CD4-positive, alpha-beta T cell (primary cell): ENCODE data around the gene NUP50. TPM values are rescaled to one million over a fixed set of nuclear protein-coding genes. Genes with fewer than 3 reads are reported as not detected.

Experiments used
- ATAC-seq: fragments of 200-7000 bp; cut with Tn5 transposase; one replicate; pipeline ENCODE4 v1.10.0; 2022; ENCODE audit warnings: mild to moderate bottlenecking; ENCODE audit not compliant: poor library complexity
- CTCF ChIA-PET: fragments of 350-600 bp; sonication (Branson Sonifier 250); formaldehyde crosslinking; loops from one replicate; lab custom pipeline; 2021; ENCODE audit warnings: antibody characterized with exemption, inconsistent platforms; lab: Charles Lee
- POLR2A ChIA-PET: fragments of 350-600 bp; sonication (Branson Sonifier 250); formaldehyde crosslinking; loops from one replicate; lab custom pipeline; 2021; ENCODE audit warnings: antibody characterized with exemption, inconsistent platforms; lab: Charles Lee
- DNase-seq, 14 experiments: peaks; one replicate each; pipeline ENCODE4 v3.0.0-alpha.2; 2013 to 2020; ENCODE audit warnings: mixed read lengths in 2 of 14
- H3K27ac ChIP-seq, 2 donors: one replicate each; pipeline versions ENCODE4 v1.5.1 to v1.7.0; 2013; ENCODE audit warnings: low read length in 2 of 2, low read depth in 1 of 2, mild to moderate bottlenecking in 1 of 2
- H3K27me3 ChIP-seq, 2 experiments: 1 replicate in 1 of 2; 2 replicates in 1 of 2; pipeline versions ENCODE4 v1.6.1 to v1.7.0; 2013; ENCODE audit warnings: low read length in 2 of 2, control low read depth in 1 of 2, mild to moderate bottlenecking in 1 of 2, moderate library complexity in 1 of 2; ENCODE audit not compliant: insufficient read depth in 2 of 2, control insufficient read depth in 1 of 2
- H3K36me3 ChIP-seq: one replicate; pipeline ENCODE4 v1.6.1; 2013; ENCODE audit warnings: low read length, control low read depth; ENCODE audit not compliant: insufficient read depth
- H3K4me1 ChIP-seq: one replicate; pipeline ENCODE4 v1.6.1; 2013; ENCODE audit warnings: low read length, control low read depth; ENCODE audit not compliant: insufficient read depth
- H3K4me3 ChIP-seq: one replicate; pipeline ENCODE4 v1.5.1; 2013; ENCODE audit warnings: mild to moderate bottlenecking, low read length, moderate library complexity
- H3K9me3 ChIP-seq, 2 experiments: 1 replicate in 1 of 2; 2 replicates in 1 of 2; pipeline versions ENCODE4 v1.6.1 to v1.7.0; 2013; ENCODE audit warnings: low read length in 2 of 2, mild to moderate bottlenecking in 2 of 2, control low read depth in 1 of 2, moderate library complexity in 1 of 2; ENCODE audit not compliant: control insufficient read depth in 1 of 2, insufficient read depth in 1 of 2
- H3K27ac Mint-ChIP-seq: one replicate; pipeline ENCODE4 v1.8.0; 2020; ENCODE audit warnings: mixed read lengths
- H3K27me3 Mint-ChIP-seq: one replicate; pipeline ENCODE4 v1.8.0; 2021; ENCODE audit warnings: mixed read lengths
- H3K36me3 Mint-ChIP-seq: one replicate; pipeline ENCODE4 v1.8.0; 2021; ENCODE audit warnings: low read depth, mixed read lengths
- H3K4me1 Mint-ChIP-seq: one replicate; pipeline ENCODE4 v1.8.0; 2021; ENCODE audit warnings: low read depth, mixed read lengths
- H3K4me3 Mint-ChIP-seq: one replicate; pipeline ENCODE4 v1.8.0; 2020; ENCODE audit warnings: mild to moderate bottlenecking, mixed read lengths
- H3K9me3 Mint-ChIP-seq: one replicate; pipeline ENCODE4 v1.8.0; 2020; ENCODE audit warnings: mixed read lengths
- CTCF ChIP-seq: fragments of 200-600 bp; IDR thresholded peaks from one replicate; pipeline ENCODE4 v1.8.0; 2022; ENCODE audit warnings: antibody characterized with exemption, mild to moderate bottlenecking
- intact Hi-C, 2 experiments: fragments of 100-400 bp; cut with DNase I in 1 of 2; cut with micrococcal nuclease in 1 of 2; formaldehyde crosslinking; loops; one replicate each; pipeline versions ENCODE4 v1.15.1 to v1.9.0; 2023 to 2025; cut with DNase I, micrococcal nuclease
- total RNA-seq, 174 experiments: library from RNA in 2 of 174; stranded (reverse) in 2 of 174; gene quantifications; one replicate each; pipeline ENCODE4 v1.2.3 and lab custom pipeline; 2021 to 2026

NUP50 gene
- total RNA-seq, 2 experiments from 2014 or later = 141 TPM

GRCh38 chr22:45155050-45155840 is 8.5 kb upstream of the NUP50 start:
- Mint-ChIP-seq H3K27me3 (no peaks in the 10 kb centered on the region), H3K9me3 (no peaks in the 10 kb centered on the region), H3K36me3 (peaks cover 54% of the 10 kb centered on the region), H3K4me3 (no peak overlapping the region), H3K4me1 (peaks cover 13% of the 10 kb centered on the region), H3K27ac (no peak overlapping the region)
- TF ChIP-seq CTCF = no peak
- Histone ChIP-seq H3K36me3 (peaks cover 17% of the 10 kb centered on the region), H3K9me3 (no peaks in the 10 kb centered on the region), H3K4me3 (no peak overlapping the region), H3K27me3 (no peaks in the 10 kb centered on the region), H3K4me1 (peaks cover 8% of the 10 kb centered on the region), H3K27ac (no peak overlapping the region)
- ChIA-PET POLR2A (no interaction called here), CTCF (no interaction called here)
- intact Hi-C loops = no loop called here
- DNase-seq (no peak), ATAC-seq (no peak)

GRCh38 chr22:45157907-45158306 is 5.8 kb upstream of the NUP50 start:
- H3K27me3 Mint-ChIP-seq = no peaks in the 10 kb centered on the region
- no peaks in the 10 kb centered on the region for H3K9me3 Mint-ChIP-seq
- ATAC-seq (no peak), DNase-seq (no peak)
- Histone ChIP-seq H3K27me3 (no peaks in the 10 kb centered on the region), H3K4me3 (no peak overlapping the region), H3K27ac (no peak overlapping the region), H3K9me3 (no peaks in the 10 kb centered on the region), H3K4me1 (peaks cover 24% of the 10 kb centered on the region), H3K36me3 (peaks cover 15% of the 10 kb centered on the region)
- CTCF ChIA-PET = no interaction called here
- no peak overlapping the region for H3K27ac Mint-ChIP-seq
- H3K4me1 Mint-ChIP-seq = peaks cover 25% of the 10 kb centered on the region
- POLR2A ChIA-PET = no interaction called here
- no peak overlapping the region for H3K4me3 Mint-ChIP-seq
- peaks cover 37% of the 10 kb centered on the region for H3K36me3 Mint-ChIP-seq
- intact Hi-C loops = no loop called here
- no peak for TF ChIP-seq CTCF

- Mint-ChIP-seq H3K9me3 (no peaks in the 10 kb centered on the region), H3K27me3 (no peaks in the 10 kb centered on the region), H3K36me3 (peaks cover 41% of the 10 kb centered on the region), H3K4me3 (peak overlapping the region; percentile 42), H3K4me1 (peaks cover 38% of the 10 kb centered on the region), H3K27ac (peak overlapping the region; percentile 74)
- H3K36me3 ChIP-seq = peaks cover 15% of the 10 kb centered on the region
- H3K27ac ChIP-seq = no peak overlapping the region
- no peak for TF ChIP-seq CTCF
- no peaks in the 10 kb centered on the region for H3K27me3 ChIP-seq
- CTCF ChIA-PET = interaction anchor here (1.4 kb wide), 1 partner anchor 10 kb away, joined by 4 read pairs; no protein-coding TSS in a partner anchor
- no peak overlapping the region for H3K4me3 ChIP-seq
- no peaks in the 10 kb centered on the region for H3K9me3 ChIP-seq
- intact Hi-C loops = loop anchor here in 1 of 2 experiments (5.0 to 10.0 kb wide), 5 partner anchors 152 to 1345 kb away; partner anchors contain the start of genes EFCAB6 and PRR5
- DNase-seq (no peak), ATAC-seq (no peak)
- peaks cover 33% of the 10 kb centered on the region for H3K4me1 ChIP-seq
- POLR2A ChIA-PET = interaction anchor here (1.7 kb wide), 1 partner anchor 13 kb away, joined by 3 read pairs; no protein-coding TSS in a partner anchor
Observed at GRCh38 chr22:45159652-45160462, 3.9 kb upstream of the NUP50 start.
